ENCODE measurements around the gene JMJD6.
A peak's percentile ranks its signal among the peaks of the same experiment; 100 is the strongest.

- TF ChIP-seq CTCF (IDR thresholded peaks at IDR 0.05 in 8 of 11, conservative IDR thresholded peaks at IDR 0.05 in 3 of 11) (peak in 4 of 11 experiments; percentile 19 to 36 (median 28)), POLR2A (IDR thresholded peaks at IDR 0.05) (no peak)
These were observed 18.2 kb downstream of the JMJD6 start for GRCh38 chr17:76707985-76708807.
